Measurements from ENCODE around the gene FERMT2.

The FERMT2 gene, protein sequence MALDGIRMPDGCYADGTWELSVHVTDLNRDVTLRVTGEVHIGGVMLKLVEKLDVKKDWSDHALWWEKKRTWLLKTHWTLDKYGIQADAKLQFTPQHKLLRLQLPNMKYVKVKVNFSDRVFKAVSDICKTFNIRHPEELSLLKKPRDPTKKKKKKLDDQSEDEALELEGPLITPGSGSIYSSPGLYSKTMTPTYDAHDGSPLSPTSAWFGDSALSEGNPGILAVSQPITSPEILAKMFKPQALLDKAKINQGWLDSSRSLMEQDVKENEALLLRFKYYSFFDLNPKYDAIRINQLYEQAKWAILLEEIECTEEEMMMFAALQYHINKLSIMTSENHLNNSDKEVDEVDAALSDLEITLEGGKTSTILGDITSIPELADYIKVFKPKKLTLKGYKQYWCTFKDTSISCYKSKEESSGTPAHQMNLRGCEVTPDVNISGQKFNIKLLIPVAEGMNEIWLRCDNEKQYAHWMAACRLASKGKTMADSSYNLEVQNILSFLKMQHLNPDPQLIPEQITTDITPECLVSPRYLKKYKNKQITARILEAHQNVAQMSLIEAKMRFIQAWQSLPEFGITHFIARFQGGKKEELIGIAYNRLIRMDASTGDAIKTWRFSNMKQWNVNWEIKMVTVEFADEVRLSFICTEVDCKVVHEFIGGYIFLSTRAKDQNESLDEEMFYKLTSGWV

DNA sequence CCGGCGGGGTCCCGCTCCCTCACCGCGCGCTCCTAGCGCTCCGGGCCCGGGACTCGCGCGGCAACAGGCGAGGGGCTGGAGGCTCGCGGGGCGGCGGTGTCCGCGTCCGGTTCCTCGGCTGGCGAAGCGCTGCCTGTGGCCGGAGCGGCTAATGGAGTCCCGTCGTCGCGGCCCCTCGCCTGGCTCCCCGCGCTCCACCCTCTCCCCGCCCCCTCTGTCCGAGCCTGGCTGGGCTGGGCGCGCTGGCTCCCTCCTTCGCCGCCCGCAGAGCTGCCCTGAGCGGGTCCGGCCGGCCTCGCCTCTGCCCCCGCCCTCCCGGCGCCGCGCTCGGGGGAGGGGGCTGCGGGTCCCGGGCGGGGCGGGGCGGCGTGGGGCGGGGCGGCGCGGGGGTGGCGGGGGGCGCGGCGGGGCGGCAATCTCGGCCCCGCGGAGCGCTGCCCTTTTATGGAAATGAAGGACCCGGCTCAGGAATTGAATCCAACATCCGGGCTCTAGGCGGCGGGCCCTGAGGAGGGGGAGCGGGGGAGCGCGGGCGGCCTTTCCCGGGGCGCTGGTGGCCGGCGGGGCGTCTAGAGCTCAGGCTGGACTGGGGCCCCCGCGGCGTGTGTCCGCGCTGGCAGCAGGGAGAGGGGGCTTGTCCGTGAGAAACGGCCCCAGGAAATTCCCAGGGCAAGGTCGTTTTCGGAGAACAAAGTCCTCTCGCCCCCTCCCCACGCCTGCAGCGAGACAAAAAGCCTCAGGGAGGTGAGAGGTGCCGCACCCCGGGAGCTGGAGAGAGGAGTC lies at the start of gene FERMT2:
Gene FERMT2 (minus strand): TSS at position 153 of the 783 bp plus-strand sequence. CDS start 482 bp downstream, outside the sequence.
- DNase-seq (ENCODE audit: low spot score): peak; percentile 41

DNA sequence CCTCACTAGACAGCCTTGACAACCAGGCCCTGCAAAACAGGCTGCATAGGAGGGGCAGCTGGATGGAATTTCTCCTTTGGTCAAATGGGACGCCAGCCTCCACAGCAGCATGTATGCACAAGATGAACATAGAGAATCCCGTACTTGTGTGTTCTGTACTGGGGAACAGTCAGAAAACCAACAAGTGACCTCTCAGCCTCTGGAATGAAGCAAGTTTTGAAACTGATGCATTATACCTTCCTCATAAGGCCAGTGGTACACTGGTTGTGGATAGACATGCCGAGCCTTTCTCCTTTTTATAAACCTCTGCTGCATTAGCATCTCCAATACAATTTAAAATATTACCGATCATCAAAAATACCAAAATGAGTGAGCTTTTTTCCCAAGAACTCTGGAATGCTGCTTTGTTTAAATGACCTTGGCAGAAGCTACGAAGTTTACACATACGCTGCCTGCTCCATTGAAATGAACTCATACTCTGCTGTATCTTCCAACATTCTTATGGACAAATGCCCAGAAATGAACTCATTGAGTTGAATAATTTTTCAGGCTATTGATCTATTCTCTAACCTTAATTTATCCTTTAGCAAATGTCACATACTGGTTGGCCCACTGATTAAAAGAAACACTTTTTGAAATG lies 47.6 kb upstream of the FERMT2 start:
- no peak for DNase-seq (ENCODE audit: low spot score)

DNA sequence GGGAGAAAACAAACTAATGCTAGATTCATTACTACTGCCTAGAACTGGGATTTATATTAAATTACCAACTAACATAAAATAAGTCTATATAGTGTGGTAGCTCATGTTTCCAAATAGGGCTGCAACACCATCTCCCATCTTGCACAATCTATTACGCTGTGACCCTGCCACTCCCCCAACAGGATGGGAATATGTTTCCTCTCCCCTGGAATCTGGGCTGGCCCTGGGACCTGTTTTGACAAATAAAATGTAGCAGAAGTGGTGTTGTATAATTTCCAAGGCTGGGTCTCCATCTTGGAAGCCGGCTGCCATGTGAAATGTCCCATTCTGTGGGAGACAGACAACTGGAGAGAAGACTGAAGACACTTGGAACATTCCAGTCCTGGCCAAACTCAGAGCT lies 45.6 kb upstream of the FERMT2 start:
- no peak for DNase-seq (ENCODE audit: low spot score)

DNA sequence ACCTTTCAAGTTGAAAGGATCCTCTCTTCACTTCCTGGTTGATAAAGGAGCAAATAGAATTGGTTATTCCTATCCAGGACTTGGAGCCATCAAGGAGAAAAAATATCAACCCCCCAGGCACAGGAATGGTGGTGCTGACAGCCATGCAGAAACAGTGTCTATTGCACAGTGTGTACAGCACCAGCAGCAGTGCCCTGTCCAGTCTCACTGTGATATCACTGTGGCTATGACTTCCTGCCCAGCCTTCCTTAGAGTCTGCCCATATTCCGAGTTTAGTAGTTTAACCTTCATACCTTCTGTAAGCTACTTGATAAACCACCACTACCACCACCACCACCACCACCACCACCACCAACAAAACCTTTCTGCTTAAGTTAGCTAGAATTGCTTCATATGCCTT lies 45.1 kb upstream of the FERMT2 start:
- no peak for DNase-seq (ENCODE audit: low spot score)

DNA sequence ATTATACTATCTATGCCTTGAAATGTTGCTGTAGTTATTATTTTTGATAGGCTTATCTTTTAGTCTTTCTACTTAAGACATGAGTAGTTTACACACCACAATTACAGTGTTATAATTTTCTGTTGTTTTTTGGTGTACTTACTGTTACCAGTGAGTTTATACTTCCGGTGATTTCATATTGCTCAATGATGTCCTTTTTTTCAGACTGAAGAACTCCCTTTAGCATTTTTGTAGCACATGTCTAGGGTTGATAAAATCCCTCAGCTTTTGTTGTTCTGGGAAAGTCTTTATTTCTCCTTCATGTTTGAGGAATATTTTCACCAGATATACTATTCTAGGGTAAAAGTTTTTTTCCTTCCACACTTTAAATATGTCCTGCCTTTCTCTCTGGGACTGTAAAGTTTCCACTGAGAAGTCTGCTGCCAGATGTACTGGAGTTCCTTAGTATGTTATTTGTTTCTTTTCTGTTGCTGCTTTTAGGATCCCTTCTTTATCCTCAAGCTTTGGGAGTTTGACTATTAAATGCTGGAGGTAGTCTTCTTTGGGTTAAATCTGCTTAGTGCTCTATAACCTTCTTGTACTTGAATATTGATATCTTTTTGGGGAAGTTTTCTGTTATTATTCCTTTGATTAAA lies 41.5 kb upstream of the FERMT2 start:
- no peak for DNase-seq (ENCODE audit: low spot score)

DNA sequence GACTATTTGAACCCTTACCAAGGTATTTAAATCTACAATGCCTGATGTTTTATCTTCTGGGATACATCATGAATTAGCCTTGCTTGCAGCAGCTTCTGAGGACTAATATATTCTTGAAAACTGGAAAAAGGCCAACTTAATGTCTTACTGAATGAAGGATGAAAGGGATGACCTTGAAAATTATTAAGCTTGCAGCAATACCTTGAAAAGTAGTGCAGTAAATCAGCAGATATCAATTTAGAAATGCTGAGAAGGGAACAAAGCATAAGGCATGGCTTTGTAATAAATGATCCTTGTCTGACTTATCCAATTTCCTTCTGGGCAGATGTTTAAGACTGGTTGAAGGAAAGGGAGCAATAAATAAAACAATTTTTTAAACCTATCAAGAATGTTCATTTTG lies 37.3 kb upstream of the FERMT2 start:
- DNase-seq (ENCODE audit: low spot score): no peak

DNA sequence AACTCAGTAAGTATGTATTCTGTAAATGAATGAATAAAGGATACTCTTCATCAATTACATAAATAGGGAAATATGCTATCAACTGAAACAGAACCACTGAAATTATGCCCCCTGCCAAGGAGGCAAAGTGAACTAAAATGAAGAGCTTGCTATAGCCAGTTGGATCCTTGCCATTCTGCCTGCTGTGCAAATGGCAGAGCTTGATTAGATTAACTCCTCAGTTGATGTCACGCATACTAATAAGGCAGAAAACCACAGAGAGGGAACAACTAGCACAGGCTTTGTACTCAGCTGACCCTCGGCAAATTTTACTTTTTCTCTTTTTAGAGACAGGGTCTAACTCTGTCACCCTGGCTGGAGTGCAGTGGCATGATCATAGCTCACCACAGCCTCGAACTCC lies 36.7 kb upstream of the FERMT2 start:
- DNase-seq (ENCODE audit: low spot score): no peak

DNA sequence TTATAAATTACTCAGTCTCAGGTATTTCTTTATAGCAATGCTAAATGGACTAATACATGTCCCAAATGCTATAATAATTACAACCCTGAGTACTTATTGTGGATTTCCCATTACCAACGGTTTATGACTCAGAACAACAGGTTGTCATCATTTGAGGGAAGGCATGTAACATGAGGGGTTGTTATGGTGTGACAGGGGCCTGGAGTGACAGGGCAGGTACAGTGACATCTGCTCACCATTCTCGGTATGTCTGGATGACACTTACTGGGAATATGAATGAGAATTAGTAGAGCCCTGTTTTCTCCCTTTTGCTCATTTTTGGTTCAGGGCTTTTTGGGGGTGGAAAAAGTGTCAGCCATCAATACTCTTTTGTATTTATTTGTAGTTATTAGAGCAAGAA lies 36.2 kb upstream of the FERMT2 start:
- no peak for DNase-seq (ENCODE audit: low spot score)

DNA sequence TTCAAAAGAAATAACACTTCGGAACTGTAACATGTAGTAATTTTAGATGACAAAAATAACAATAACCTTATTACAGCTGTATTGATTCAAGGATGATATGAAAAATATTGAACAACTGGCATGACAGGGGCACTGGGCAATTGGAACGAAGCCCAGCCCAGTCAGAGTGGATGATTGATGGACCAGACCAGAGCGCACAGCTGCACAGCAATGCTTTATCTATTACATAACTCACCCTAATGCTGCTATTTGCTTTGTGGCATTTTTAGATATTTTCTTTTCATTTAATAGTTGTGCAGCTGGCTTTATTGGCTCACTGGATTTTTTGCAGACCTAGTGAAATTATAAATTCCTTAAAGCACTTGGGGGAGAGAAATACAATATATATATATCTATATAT lies 26.9 kb upstream of the FERMT2 start:
- DNase-seq (ENCODE audit: low spot score): no peak

DNA sequence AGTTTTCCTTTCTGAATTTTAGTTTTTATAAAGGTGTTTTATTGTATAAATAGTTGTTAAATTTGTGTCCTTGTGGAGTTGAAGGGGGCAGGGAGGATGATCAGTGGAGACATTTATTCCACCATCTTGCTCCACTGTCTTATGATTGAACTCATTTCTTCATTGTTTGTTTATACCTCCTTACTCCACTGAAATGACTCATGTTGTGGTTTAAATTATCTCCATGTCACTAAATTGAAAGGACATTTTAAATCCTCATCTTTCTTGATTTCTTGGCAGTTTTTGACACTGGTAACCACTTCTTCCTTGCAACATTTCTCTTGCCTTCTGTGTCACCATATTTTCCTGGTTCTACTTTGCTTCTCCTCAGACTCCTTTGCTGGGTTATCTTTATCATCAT lies 23.6 kb upstream of the FERMT2 start:
- DNase-seq (ENCODE audit: low spot score): no peak

DNA sequence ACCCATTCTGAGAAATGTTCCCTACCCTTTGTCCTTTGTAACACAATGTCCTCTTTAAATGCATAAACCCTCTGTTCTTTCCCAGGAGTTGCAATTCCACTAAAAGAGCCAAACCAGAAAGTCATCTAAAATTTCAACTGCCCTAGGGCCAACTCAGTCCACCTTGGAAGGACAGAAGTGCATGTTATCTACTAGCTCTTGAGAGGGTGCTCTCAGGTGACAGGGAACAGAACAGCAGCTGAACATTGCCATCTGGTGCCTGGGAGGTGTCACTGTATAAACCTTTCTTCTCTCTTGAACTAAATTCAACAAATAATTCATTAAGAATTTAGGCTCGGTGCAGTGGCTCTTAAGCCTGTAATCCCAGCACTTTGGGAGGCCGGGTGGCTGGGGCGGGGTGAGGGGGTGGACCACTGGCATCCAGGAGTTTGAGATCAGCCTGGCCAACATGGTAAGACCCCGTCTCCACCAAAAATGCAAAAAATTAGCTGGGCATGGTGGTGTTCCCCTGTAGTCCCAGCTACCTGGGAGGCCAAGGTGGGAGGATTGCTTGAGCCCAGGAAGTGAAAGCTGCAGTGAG lies 10.3 kb upstream of the FERMT2 start:
- DNase-seq (ENCODE audit: low spot score): peak; percentile 30

DNA sequence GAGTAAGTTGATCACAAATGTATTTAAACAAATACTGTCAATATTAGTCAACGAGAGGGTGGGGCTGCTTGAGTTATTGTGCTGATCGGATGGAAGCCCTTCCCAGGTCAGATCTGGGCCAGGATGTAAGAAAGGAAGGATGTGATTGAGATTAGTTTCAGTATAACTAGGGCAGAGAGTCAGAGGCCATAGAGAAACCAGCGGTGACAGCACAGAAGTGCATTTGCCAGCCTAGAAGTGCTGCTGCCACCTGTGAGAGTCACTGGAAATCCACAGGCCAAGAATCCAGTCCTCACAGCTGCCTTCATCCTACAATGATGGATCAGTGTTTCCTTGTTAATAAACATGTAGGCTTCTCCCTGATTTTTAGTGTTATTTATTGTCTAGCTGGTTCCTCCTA lies 9.8 kb upstream of the FERMT2 start:
- DNase-seq (ENCODE audit: low spot score): no peak

DNA sequence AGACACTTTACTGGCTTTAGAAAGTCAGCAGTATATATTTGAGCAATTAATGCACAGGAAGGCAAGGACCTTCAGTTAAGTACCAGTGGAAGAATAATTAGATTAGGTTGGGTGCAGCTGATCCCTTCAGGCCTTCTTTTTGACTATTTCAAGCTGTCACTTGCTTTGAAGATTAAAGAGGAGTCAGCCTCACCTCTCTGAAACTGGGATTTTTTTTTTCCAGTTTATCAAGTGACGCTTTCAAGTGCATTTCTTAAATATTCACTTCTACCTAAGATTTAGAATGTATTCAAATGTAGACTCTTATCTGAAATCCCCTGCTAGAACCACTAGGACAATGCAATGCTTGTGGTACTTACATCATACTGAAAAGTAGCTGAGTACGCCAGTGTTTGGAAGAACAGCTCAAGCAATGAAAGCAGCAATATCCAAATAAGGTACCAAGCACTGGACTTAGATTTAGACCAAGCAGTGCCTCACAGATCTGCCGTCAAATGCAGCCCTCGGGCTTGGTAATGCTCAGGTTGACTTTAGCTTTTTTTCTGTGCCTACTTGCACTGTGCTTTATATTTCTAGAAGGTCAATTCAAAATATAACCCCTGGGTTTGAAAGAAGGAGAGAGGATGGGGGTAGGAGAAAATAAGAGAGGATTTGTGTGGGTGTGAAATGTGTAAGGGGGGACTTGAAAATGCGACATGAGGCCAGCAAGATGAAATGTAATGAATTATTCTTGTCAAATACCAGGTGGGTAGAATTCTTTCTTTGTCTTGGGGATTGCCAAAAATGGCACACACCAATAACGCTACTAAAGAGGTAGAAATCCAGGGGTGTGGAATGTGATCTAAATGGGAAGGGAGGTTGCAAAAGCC lies 3.7 kb upstream of the FERMT2 start:
- no peak for DNase-seq (ENCODE audit: low spot score)

DNA sequence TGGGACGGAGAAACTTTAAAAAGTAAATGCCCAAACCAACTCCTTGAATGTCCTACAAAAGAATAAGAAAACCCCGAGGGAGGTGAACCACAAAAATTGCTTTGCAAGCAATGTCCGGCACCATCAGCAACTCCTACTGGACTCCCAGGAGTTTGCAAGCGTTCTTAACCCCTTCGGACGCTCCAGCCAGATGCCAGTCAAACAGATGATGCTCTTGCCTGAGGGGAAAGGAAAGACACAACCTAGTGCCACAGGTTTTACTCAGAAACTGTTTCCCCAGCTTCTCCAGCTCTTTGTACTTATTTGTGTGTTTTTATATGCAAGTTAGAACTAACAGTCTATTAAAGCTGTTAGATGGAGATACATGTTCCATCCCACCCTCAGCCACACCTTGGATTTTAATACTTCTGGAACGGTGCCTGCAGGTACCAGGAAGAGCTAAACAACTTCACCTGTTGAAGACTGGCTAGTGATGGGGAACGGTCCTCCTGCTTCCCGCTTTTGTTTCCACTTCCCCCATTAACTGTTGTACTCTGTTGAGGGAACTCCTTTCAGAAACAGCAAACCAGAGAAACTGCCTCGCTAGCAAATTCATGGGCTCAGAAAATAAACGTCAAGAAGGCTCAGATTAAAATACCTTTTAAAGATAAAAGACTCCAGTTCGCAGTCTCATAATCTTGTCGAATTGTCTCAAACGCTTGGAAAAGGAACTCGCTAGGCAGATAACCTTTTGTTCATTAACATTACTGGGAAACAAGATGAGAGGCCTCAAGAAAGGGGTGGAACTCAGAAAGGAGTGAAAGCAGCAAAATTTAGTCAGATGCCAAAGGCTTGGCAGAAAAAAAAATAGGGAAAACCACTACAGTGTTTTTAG lies 1.1 kb upstream of the FERMT2 start:
- DNase-seq (ENCODE audit: low spot score): no peak

DNA sequence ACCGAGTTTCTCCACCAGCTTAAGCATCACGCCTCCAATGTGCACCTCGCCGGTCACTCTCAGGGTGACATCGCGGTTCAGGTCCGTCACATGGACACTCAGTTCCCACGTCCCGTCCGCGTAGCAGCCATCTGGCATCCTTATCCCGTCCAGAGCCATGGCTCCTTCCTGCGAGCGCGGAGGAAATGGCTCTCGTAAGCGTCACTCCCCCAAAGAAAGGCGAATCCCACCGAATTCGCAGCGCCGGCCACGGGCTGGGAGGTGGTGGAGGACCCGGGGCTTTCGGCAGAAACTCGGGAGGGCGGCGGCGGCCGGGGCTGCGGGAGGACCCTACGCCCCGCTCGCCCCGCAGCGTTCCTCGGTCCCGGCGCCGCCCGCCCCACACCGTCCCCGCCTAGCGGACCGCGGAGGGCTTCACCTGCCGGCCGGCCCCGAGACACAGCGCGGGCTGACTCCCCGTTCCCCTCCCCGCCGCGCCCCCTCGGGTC lies 396 bp downstream of the FERMT2 start:
- DNase-seq (ENCODE audit: low spot score): no peak

DNA sequence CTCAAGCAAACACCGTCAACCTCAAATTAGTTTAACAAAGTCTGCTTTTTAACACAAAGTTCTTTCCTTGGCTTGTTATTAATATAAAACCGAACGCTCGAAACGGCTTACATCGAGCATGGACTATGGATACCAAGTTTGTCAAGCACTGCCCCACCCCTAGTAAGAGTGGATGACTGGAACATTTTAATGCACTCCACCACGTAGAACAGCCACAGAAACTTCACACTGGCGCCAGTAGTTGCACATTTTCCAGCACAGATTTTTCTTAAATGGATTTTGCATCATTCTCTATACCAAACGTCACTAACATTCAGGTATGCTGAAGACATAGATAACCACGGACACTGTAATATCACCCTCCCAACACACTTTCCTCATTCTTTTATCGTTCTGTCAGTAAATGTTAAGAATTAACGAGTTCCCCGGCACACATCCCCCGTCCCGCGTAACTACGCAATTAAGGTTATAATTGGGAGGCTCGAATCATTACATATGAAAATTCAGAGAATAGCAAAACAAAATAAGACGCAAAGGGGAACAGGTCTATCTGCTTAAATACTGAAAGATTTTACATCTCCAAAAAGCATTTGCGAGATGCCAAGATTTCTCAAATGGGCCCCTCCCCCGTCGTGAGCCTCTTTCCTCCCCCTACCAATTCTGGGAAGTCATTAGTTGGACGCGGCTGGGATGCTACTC lies 990 bp downstream of the FERMT2 start:
- DNase-seq (ENCODE audit: low spot score): no peak

DNA sequence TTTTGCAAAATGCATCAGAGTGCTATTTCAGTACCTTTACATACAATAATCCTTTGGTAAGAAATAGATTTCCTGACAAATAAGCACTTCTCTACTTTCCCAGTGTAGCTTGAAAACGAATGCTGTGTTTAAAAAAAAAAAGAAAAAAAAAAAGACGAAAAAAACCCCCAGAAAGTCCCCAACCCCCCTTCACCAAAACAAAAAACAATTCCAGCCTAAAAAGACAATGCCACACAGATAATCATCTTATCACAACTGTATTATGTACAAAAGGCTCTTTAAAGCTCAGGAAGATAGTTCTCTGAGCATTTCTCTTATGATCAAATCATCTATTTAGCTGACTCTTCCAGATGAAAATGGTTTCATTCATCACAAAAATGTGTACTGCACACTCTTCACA lies 1.6 kb downstream of the FERMT2 start:
- DNase-seq (ENCODE audit: low spot score): no peak

DNA sequence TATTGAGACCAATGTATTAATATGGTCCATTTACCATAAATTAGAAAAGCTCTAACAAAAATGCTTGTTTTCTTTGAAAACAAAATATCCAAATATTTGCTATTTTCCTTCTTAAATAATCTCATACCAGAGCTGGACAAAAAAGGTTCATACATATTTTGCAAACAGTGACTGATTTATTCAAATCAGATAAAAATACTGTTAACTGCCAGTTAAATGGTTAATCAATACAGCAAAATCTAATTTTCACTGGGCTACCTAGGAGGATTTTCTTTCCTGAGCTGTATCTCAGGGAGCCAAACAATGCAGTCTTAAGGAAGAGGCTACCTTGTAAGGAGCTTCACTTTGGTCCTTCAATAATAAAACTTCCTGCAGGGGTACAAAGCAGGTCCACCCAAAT lies 2.0 kb downstream of the FERMT2 start:
- DNase-seq (ENCODE audit: low spot score): no peak

DNA sequence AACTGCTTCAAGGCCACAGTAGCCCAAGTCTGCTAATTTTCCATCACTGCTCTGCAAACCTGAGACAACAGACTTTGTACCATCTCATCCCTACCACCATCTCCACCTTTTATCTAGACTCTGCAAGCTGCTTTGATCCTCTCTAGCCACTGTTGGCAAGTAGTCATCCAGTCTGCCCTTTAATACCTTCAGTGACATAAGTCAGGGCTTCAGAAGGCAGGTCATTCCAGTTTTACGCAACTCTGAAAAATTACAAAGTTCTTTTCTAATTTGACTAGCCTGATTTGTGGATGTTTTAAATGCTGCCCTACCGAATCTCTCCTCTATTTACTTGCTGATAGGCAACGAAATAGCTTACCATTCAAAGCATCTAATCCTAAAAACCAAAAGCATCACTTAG lies 2.8 kb downstream of the FERMT2 start:
- no peak for DNase-seq (ENCODE audit: low spot score)

All from germinal center (tissue), 1 donor.